ENCODE data around the gene MED15. TPM values are rescaled to one million over a fixed set of nuclear protein-coding genes. Genes with fewer than 3 reads are reported as not detected.

The MED15 gene
- 78.6 and 84.5 TPM in 2 replicates for total RNA-seq
- long read RNA-seq, partial matches to known transcripts = 5 of 8 reads
- long read RNA-seq, other reads (novel, unspliced or antisense) = 2 of 8 reads

- no peaks in the 10 kb centered on the region for H3K36me3 Mint-ChIP-seq (ENCODE audit: low read depth)
- H3K9me3 Mint-ChIP-seq = no peaks in the 10 kb centered on the region
- H3K4me3 Mint-ChIP-seq = peak within 1 kb of the TSS; percentile 97
- H3K27ac Mint-ChIP-seq (ENCODE audit: unreplicated experiment) = peak within 1 kb of the TSS; percentile 99
- no peaks in the 10 kb centered on the region for H3K27me3 Mint-ChIP-seq (ENCODE audit: low read depth)
- no peak for TF ChIP-seq CTCF (conservative IDR thresholded peaks at IDR 0.05)
- DNase-seq (ENCODE audit: low read depth, low spot score) = peak; percentile 78
- H3K4me1 Mint-ChIP-seq = peaks cover 46% of the 10 kb centered on the region
These were observed at the start of gene MED15 for GRCh38 chr22:20507253-20508066. TSS of gene MED15 (plus strand) at chr22:20507610. CDS start at chr22:20507679, 69 bp downstream.

GRCh38 chr22:20458530-20459151 lies 48.8 kb upstream of the MED15 start:
- Mint-ChIP-seq H3K27ac (ENCODE audit: unreplicated experiment) (no peak overlapping the region), H3K27me3 (ENCODE audit: low read depth) (no peaks in the 10 kb centered on the region), H3K4me1 (peaks cover 26% of the 10 kb centered on the region), H3K36me3 (ENCODE audit: low read depth) (peaks cover 10% of the 10 kb centered on the region), H3K4me3 (peak overlapping the region; percentile 12), H3K9me3 (no peaks in the 10 kb centered on the region)
- no peak for TF ChIP-seq CTCF (conservative IDR thresholded peaks at IDR 0.05)
- no peak for DNase-seq (ENCODE audit: low read depth, low spot score)

GRCh38 chr22:20459152-20459542 lies 48.3 kb upstream of the MED15 start:
- Mint-ChIP-seq H3K4me1 (peaks cover 26% of the 10 kb centered on the region), H3K27ac (ENCODE audit: unreplicated experiment) (peak overlapping the region; percentile 79), H3K4me3 (no peak overlapping the region), H3K27me3 (ENCODE audit: low read depth) (no peaks in the 10 kb centered on the region), H3K9me3 (no peaks in the 10 kb centered on the region), H3K36me3 (ENCODE audit: low read depth) (peaks cover 10% of the 10 kb centered on the region)
- no peak for DNase-seq (ENCODE audit: low read depth, low spot score)
- TF ChIP-seq CTCF (conservative IDR thresholded peaks at IDR 0.05) = no peak

- H3K4me3 Mint-ChIP-seq = no peak overlapping the region
- peaks cover 10% of the 10 kb centered on the region for H3K36me3 Mint-ChIP-seq (ENCODE audit: low read depth)
- no peaks in the 10 kb centered on the region for H3K9me3 Mint-ChIP-seq
- peaks cover 26% of the 10 kb centered on the region for H3K4me1 Mint-ChIP-seq
- H3K27me3 Mint-ChIP-seq (ENCODE audit: low read depth) = no peaks in the 10 kb centered on the region
- no peak for TF ChIP-seq CTCF (conservative IDR thresholded peaks at IDR 0.05)
- H3K27ac Mint-ChIP-seq (ENCODE audit: unreplicated experiment) = peak overlapping the region; percentile 79
- no peak for DNase-seq (ENCODE audit: low read depth, low spot score)
These were observed 47.5 kb upstream of the MED15 start for GRCh38 chr22:20459862-20460261.

- Mint-ChIP-seq H3K27me3 (ENCODE audit: low read depth) (no peaks in the 10 kb centered on the region), H3K4me3 (no peak overlapping the region), H3K4me1 (peaks cover 15% of the 10 kb centered on the region), H3K36me3 (ENCODE audit: low read depth) (peaks cover 6% of the 10 kb centered on the region), H3K9me3 (no peaks in the 10 kb centered on the region), H3K27ac (ENCODE audit: unreplicated experiment) (no peak overlapping the region)
- TF ChIP-seq CTCF (conservative IDR thresholded peaks at IDR 0.05) = no peak
- DNase-seq (ENCODE audit: low read depth, low spot score) = no peak
These were observed 43.9 kb upstream of the MED15 start for GRCh38 chr22:20463324-20464095.
